Peyer's patch (tissue), 4 donors: Measurements from ENCODE around the gene EGLN3. TPM values are rescaled to one million over a fixed set of nuclear protein-coding genes. Genes with fewer than 3 reads are reported as not detected.

ENCODE experiments used
- DNase-seq, 3 donors: peaks; one replicate each; pipeline ENCODE4 v3.0.0-alpha.2; 2017 to 2019
- H3K27ac ChIP-seq, 4 donors: fragments of 200-600 bp; sonication (generic); one replicate each; pipeline ENCODE4 v1.5.1; 2016 to 2019
- H3K27me3 ChIP-seq, 2 donors: fragments of 200-600 bp; sonication (generic); one replicate each; pipeline ENCODE4 v1.5.1; 2019
- H3K36me3 ChIP-seq, 3 donors: fragments of 200-600 bp; sonication (generic); one replicate each; pipeline ENCODE4 v1.5.1; 2016 to 2019
- H3K4me1 ChIP-seq, 4 donors: fragments of 200-600 bp; sonication (generic); one replicate each; pipeline ENCODE4 v1.5.1; 2016 to 2019
- H3K4me3 ChIP-seq, 4 donors: fragments of 200-600 bp; sonication (generic); 1 replicate in 3 of 4; 2 replicates in 1 of 4; pipeline ENCODE4 v1.5.1; 2016 to 2019; ENCODE audit warnings: mild to moderate bottlenecking in 1 of 4
- H3K9me3 ChIP-seq, 4 donors: fragments of 200-600 bp; sonication (generic); one replicate each; pipeline ENCODE4 v1.5.1; 2016 to 2019; ENCODE audit warnings: mild to moderate bottlenecking in 1 of 4
- CTCF ChIP-seq, 6 experiments: fragments of 450-650 bp in 4 of 6; fragments of 200-600 bp in 2 of 6; sonication (generic) in 1 of 6; IDR thresholded peaks; one replicate each; pipeline ENCODE4 v1.5.1; 2017 to 2019; ENCODE audit warnings: antibody characterized with exemption in 6 of 6, mild to moderate bottlenecking in 3 of 6, moderate library complexity in 1 of 6
- POLR2A ChIP-seq, 2 donors: fragments of 450-650 bp; IDR thresholded peaks; one replicate each; pipeline ENCODE4 v1.5.1; 2017; ENCODE audit warnings: antibody characterized with exemption in 2 of 2, mild to moderate bottlenecking in 2 of 2, moderate library complexity in 2 of 2
- total RNA-seq, 4 donors: library from RNA; depleted of rRNA; stranded (reverse); fragments of >200 nt; gene quantifications; one replicate each; pipeline ENCODE4 v1.1.0, GENCODE V29; 2016

Gene EGLN3
- total RNA-seq, 4 donors from 2014 or later: 14.0 to 82.9 (median 56.2) TPM

GRCh38 chr14:33908540-33909223 is 42.2 kb downstream of the EGLN3 start:
- Histone ChIP-seq H3K27ac (peak overlapping the region in 3 of 4 donors; percentile 38 to 87 (median 76)), H3K27me3 (no peaks in the 10 kb centered on the region), H3K36me3 (no peaks in the 10 kb centered on the region), H3K4me3 (peak overlapping the region in 1 of 4 donors; percentile 23), H3K4me1 (peaks cover 0 to 10% (median 2%) of the 10 kb centered on the region in 4 donors), H3K9me3 (no peaks in the 10 kb centered on the region)
- DNase-seq: no peak
- TF ChIP-seq POLR2A (IDR thresholded peaks at IDR 0.05) (no peak), CTCF (IDR thresholded peaks at IDR 0.05) (peak in 3 of 6 experiments; percentile 58 to 65 (median 65))

DNA sequence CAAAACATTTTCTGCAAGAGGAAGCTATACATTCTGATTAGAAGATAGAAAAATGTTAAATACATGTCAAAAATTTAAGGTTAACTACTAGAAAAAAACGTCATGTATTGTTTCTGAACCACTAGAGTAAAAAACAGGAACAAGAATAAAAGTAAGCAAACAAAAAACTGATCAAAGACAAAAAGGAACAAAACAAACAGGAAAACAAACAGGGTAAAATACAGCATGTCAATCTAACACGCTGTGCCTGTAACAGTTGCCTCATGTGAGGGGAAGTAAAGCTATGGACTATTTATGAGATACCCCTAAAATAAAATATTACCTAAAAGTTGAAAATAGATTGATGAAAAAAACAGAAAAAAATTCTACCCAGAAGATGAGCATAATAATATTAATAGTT is 43.9 kb downstream of the EGLN3 start:
- Histone ChIP-seq H3K4me3 (no peak overlapping the region), H3K4me1 (peaks cover 0 to 10% (median 2%) of the 10 kb centered on the region in 4 donors), H3K27ac (no peak overlapping the region), H3K27me3 (no peaks in the 10 kb centered on the region), H3K9me3 (no peaks in the 10 kb centered on the region), H3K36me3 (no peaks in the 10 kb centered on the region)
- TF ChIP-seq CTCF (IDR thresholded peaks at IDR 0.05): no peak
- TF ChIP-seq POLR2A (IDR thresholded peaks at IDR 0.05): no peak
- no peak for DNase-seq

GRCh38 chr14:33904609-33905008 is 46.3 kb downstream of the EGLN3 start:
- no peaks in the 10 kb centered on the region for H3K27me3 ChIP-seq
- TF ChIP-seq CTCF (IDR thresholded peaks at IDR 0.05): no peak
- TF ChIP-seq POLR2A (IDR thresholded peaks at IDR 0.05): no peak
- no peak overlapping the region for H3K27ac ChIP-seq
- DNase-seq: no peak
- no peaks in the 10 kb centered on the region for H3K36me3 ChIP-seq
- no peaks in the 10 kb centered on the region for H3K9me3 ChIP-seq
- peaks cover 0 to under 1% (median 0%) of the 10 kb centered on the region in 4 donors for H3K4me1 ChIP-seq
- no peak overlapping the region for H3K4me3 ChIP-seq

- DNase-seq: no peak
- Histone ChIP-seq H3K4me1 (no peaks in the 10 kb centered on the region), H3K27ac (no peak overlapping the region), H3K9me3 (no peaks in the 10 kb centered on the region), H3K36me3 (no peaks in the 10 kb centered on the region), H3K4me3 (no peak overlapping the region), H3K27me3 (no peaks in the 10 kb centered on the region)
- no peak for TF ChIP-seq POLR2A (IDR thresholded peaks at IDR 0.05)
- TF ChIP-seq CTCF (IDR thresholded peaks at IDR 0.05): no peak
Observed at GRCh38 chr14:33903369-33903768, 47.5 kb downstream of the EGLN3 start.

DNA sequence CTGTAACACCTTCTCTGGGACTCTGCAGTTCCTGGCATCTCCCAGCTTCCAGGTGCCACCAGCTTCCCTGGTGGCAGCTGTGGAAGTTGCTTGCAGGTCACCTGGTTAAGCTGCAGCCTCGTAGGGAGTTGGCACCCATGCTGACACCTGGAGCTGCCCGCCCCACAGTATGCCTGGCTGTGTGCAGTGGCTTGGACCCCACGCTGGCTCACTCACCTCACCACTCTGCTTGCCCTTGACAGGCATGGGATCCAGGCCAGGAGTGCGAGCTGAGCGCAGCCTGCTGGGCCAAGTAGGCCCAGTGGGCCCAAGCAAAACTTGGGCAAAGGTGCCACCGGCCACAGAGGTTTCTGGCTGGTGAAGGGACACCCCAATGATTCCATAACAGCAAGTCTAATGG is 48.5 kb downstream of the EGLN3 start:
- Histone ChIP-seq H3K27me3 (no peaks in the 10 kb centered on the region), H3K9me3 (no peaks in the 10 kb centered on the region), H3K36me3 (no peaks in the 10 kb centered on the region), H3K4me1 (no peaks in the 10 kb centered on the region), H3K4me3 (no peak overlapping the region), H3K27ac (no peak overlapping the region)
- no peak for DNase-seq
- TF ChIP-seq POLR2A (IDR thresholded peaks at IDR 0.05) (no peak), CTCF (IDR thresholded peaks at IDR 0.05) (no peak)
